Dermis blood vessel endothelial cell (primary cell): ENCODE measurements around the gene IL6R. TPM values are rescaled to one million over a fixed set of nuclear protein-coding genes. Genes with fewer than 3 reads are reported as not detected.

Experiments
- DNase-seq: peaks from one replicate; pipeline ENCODE4 v3.0.0; 2010
- total RNA-seq: library from RNA; depleted of rRNA; stranded (reverse); fragments of >200 nt; gene quantifications from 2 replicates; pipeline ENCODE4 v1.2.3, GENCODE V29; 2014

IL6R gene
- total RNA-seq, 1 donor from 2014 or later: 23.3 TPM

DNA sequence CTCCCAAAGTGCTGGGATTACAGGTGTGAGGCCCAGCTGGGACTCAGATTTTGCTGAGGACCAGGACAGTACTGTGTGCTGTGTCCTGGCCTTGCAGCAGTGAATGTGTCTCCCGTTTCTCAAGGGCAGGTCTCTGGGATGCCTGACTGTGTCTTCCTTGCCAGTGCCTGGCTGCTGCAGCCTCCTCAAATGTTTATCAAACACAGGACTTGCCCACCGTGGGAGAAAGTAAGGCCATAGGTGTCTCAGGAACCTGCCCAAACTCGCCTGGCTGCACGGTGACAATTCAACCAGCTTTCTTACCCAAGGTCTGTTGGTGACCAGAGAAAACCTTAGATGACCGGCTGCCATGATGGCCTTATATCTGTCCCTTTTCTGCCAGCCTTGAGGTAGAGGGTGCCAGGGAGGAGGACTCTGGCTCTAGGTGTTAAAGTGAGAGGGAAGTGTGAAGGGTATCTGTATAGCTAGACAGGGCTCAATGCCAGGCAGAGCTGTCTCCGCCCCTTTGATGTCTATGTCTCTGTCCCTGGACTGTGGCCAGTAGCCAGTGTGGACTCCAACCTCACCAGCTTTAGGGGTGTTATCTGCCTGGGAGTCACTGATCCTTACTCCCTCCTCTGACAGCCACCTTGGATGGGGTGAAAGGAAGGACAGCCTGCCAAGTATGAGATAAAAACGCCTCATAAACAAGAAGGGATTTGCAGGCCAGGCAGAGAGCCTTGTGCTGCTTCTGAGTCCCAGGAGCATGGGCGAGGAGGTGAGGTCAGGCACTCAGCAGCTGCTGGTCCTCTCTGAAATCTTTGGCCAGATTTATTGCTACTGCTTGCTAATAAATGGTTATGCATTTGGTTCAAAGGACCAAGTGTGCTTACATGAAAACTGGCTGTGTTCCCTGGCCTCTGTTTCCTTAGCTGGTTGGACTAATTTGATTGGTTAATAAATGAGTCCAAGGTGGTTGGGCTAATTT lies 22.3 kb downstream of the IL6R start:
- DNase-seq: peak; percentile 23

DNA sequence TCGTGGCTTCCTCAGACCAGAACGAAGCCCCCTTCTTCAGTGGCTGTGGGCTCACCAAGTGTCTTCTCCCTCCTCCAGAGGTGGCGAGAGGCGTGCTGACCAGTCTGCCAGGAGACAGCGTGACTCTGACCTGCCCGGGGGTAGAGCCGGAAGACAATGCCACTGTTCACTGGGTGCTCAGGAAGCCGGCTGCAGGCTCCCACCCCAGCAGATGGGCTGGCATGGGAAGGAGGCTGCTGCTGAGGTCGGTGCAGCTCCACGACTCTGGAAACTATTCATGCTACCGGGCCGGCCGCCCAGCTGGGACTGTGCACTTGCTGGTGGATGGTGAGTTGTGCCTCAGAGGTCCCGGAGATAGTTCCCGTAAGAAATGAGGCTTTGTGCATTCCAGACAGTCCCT lies 24.0 kb downstream of the IL6R start:
- no peak for DNase-seq

DNA sequence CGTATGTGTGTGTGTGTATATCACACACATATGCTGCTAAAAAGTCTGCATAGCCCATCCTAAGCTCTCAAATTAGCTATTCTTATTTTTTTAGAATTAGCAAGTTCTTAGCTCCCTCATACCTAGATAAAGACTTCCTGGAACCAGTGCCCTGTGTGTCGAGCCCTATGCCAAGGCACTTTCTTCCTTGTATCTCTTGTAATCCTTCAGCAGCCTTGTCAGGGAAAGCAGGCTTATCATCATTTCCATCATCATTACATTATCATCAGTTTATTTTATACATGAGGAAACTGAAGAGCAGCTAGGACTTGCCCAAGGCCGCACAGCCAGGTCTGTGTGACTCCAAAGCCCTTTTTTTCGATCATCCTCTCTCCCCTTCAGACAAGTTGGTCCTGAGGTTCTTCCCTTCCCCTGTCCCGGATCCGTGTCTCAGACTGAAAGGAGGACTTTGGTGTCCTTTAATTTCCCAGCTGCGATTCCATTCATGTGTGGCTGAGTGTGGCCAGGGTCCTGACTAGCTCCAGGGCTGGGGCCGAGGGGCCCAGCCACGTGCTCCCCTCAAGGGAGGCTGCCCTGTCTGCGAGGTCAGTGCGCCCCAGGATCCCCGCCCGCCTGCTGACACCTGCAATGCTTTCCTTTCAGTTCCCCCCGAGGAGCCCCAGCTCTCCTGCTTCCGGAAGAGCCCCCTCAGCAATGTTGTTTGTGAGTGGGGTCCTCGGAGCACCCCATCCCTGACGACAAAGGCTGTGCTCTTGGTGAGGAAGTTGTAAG lies 24.9 kb downstream of the IL6R start:
- DNase-seq: no peak

DNA sequence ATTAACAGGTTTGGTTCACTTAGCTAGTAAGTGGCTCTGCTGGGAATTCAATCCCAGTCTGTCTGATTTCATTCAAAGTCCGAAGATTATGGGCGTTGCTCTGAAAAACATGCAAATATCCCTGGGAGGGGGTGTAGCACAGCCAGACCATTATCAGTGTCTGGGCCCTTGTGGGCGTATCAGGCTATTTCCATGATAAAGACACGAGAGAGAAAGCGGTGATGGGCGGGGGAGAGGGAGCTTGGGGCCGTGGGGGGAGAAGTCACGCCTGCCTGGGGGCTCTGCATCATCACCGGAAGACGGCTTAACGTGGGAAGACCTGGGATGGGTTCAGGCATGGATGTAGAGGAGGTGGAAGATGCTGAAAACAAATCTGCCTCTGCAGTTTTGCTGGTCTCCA lies 25.8 kb downstream of the IL6R start:
- no peak for DNase-seq

DNA sequence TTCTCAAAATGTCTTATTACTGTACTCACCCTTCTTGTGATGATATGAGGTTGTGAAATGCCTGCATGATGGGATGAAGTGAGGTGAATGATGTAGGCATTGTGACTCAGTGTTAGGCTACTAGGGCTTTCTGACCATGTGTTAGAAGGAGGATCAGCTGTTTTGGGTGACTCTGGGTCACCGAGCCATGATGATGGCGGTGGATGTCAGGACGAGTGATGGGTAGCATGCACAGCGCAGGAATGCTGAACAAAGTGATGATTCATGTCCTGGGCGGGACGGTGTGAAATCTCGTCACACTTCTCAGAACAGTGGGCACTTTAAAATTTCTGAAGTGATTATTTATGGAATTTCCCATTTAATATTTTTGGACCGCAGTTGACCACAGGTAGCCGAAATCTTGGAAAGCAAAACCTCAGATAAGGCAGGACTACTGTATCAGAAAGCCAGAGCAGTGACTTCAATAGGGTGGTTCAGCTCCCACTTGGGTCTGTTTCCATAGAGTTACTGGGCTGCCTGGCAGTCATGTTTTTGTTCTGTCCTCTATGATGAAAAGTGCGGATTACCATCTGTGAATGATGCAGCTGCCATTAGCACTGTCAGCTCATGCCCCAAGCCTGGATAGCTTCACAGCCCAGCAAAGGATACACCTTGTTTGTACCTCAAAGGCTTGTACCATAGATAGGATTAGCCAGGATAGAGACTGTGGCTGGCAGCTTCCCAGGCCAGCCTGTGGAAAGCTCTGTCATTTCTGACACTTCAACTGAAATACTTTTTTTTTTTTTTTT lies 26.6 kb downstream of the IL6R start:
- peak; percentile 55 for DNase-seq

DNA sequence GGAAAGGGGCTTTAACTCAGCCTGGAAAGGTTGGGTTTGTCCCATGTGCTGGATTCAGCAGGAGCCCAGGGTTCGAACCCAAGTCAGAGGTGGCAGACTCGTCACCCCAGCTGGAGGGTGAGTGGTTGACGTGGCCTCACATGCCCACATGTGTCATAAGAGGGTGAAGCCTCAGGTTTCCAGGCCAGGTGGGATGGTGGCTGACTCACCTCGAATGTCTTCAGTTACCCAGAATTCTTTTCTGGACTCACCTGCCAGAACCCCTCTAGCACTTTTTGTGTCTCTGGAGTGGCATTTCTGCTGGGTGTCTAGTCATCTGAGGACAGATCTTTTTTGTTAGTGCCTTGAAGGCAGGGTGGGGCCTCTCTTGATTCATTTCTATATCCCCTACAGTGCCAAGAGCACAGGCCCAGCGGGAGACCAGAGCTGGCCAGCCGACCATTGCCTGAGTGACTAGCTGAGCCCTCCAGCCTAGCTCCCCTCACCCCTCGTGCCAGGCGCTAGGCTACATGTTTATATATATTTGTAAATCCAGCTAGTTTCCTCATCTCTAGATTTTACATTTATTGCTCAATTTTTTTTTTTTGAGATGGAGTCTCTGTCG lies 28.1 kb downstream of the IL6R start:
- DNase-seq: no peak

DNA sequence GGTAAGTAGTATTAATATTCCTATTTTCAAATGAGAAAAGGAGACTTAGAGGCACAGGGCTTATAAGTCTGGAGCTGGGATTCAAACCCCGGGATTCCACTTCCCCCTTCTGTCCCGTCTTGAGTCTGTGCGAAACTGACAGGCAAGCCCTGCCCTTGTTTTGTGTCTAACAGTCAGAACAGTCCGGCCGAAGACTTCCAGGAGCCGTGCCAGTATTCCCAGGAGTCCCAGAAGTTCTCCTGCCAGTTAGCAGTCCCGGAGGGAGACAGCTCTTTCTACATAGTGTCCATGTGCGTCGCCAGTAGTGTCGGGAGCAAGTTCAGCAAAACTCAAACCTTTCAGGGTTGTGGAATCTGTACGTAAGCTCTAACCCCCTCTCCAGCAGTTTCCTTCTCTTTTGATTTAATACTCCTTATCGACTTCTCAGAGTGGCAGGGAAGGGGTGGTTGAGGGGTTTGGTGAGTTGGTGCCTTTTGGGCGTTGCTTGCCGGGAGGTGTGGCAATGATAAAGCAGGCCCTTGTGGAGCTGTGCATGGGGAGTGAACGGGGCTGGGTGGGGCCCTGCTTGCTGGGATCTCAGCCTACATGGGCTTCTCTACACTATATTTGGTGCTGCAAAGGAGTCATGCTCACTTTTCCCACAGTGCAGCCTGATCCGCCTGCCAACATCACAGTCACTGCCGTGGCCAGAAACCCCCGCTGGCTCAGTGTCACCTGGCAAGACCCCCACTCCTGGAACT lies 29.4 kb downstream of the IL6R start:
- no peak for DNase-seq

DNA sequence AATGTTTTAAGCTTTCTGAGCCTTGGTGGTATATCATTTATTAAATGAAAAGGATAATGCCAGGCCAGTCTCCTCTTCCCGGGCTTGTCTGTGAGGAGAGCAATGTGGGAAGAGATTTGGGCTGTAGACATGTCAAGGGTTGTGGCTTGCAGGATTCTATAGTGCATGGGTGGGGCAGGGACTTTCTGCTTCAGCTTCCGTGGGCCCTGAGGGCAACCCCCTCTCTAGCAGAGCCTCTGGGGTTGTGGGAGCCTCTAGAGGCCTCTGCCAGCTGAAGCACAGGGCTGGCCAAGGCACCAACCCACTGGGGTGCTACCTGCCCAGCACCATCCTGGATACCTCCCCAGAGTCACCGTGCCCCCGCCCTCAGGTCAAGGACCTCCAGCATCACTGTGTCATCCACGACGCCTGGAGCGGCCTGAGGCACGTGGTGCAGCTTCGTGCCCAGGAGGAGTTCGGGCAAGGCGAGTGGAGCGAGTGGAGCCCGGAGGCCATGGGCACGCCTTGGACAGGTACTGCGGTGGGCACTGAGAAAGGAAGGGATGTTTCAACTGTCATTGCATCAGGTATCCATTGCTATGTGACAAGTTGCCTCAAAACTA lies 30.6 kb downstream of the IL6R start:
- DNase-seq: no peak

DNA sequence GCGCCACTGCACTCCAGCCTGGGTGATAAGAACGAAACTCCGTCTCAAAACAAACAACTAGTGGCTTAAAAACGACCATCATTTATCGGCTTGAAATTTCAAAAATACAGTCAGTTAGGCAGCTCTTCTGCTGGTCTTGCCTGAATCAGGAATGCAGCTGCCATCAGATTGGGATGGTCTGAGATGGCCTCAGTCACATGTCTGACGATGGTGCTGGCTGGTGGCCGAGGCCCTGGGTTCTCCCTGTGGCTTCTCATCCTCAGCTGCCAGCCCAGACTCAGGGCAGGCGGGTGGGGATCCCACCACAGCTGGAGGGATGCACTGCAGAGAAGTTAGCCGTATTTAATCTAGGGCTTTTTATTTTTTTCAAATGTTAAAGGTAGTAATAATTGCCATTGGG lies 31.3 kb downstream of the IL6R start:
- no peak for DNase-seq

DNA sequence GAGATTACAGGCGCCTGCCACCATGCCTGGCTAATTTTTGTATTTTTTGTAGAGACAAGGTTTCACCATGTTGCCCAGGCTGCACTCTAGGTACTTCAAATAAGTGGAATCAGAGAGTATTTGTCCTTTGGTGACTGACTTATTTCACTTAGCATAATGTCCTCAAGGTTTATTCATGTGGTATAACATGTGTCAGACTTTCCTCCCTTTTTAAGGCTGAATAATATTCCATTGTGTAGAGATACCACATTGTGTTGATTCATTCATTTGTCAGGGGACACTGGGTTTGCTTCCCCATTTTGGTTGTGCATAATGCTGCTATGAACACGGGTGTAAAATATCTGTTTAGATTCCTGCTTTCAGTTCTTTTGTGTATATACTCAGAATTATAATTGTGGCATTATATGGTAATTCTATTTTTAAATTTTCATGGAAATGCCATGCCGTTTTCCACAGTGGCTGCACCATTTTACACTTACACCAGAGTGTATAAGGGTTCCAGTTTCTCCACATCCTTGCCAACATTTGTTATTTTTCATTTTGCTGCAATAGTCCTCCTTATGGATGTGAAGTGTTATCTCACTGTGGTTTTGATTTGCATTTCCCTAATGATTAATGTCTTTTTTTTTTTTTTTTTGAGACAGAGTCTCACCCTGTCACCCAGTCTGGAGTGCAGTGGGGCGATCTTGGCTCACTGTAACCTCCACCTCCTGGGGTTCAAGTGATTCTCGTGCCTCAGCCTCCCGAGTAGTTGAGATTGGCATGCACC lies 35.1 kb downstream of the IL6R start:
- no peak for DNase-seq

DNA sequence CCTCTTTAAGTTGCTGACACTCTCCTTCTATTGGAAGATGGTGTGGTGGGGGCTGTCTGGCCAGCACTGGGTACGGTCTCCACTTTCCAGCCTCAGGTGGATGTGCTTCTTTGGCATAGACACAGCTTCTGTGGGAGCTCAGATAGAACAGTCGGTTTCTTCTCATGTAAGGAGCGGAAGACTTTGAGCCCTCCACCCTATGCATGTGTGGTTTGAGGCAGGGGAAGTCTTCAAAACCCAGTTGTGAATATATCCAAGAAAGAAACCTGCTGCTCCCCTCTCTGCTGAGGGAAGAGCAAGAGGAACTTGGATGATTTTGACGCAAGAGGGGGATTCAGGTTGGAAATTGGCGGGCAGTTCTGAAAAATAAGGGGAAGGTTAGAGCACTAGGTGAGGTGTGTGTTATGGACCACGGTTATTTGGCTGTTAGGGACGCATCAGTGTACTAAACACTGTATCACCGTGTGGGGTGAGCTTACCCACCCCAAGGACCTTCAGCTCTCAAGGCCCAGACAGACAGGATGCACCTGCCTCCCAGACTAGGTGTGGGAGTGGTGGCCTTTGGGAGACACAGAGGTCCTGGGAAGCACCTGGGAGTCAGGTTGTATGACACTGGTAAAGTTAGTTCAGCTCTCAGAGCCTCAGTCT lies 36.2 kb downstream of the IL6R start:
- DNase-seq: peak; percentile 52

DNA sequence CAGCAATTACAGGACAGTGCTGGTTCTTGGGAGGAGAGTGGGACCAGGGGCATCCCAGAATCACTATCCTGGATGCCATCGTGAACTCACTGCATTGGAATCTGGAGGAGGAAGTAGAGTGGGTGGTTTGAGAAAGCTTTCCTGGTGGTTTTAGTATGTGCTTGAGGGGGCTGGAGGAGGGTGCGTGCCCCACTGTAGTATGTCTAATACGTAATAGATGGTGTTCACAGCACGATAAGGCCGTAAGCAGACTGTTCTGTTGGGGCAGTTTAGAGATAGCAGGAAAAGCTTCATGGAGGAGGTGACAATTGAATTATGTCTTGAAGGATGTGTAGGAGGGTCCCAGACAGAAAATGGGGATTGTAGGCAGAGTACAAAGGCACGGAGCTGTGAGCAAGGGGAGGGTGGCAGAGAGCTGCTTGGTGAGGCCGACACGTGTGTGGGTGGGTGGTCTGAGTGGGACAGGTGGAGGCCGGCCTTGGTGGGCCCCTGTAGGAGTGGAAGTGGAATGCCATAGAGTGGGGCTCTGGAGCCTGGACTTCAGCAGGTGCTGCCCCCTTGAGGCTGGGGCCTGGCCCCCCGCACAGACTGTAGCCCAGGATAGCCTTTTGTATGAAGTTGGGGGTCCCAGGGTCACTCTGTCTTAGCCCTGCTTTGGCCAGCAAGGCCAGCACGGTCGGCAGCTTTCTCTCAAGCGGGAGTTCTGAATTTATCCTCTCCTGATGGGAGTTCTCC lies 37.0 kb downstream of the IL6R start:
- DNase-seq: peak; percentile 49

DNA sequence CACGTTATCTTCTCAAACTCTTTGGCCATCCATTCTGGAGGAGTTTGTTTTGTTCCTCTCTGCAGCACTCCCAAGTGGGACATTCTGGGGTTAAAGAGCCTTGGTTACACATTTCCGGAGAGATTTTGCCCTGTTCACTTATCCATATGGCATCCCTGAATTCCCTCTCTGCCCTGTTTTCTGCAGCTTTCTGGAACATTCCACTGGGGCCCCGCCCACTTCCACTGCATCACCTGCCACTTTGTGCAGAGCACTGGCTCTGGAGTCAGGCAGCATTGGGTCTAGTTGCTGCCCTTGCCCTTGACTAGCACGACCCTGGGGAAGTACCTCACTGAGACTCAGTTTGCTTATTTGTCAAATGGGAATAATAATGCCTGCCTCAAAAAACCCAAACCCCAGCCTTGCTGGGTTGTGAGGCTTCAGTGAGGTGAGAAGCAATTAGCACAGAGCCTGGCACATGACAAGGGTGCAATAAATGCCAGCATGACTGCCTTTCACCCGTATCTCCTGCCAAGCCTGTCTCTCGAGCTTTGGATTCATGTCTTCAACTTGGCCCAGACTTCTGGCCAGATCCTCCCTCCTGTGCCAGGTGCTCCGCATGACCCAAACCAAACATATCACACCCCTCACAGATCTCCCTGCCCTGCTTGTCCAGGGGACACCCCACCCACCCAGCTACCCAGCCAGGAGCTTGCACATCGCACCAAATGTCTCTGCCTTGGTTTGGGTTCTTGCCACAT lies 38.3 kb downstream of the IL6R start:
- no peak for DNase-seq

DNA sequence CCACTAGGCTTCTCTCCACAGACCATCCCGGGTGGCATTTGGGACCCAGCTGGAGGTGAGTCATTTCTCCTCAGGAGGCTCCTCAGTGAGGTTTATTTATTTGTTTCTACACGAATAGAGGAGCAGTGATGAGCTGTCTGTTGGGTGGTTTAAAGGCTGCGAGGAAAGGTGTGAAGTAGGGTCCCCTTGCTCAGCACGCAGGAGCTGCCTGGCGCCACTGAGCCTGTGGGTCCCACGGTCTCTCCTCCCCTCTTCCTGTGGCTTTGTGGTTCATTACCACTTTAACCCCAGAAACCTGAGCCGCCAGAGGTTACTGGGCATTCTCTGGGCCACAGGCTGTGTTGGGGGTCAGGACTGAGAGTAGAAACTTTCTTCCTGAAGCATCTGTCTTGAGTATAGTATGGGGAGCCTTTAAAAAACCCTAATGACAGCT lies 39.9 kb downstream of the IL6R start:
- peak; percentile 20 for DNase-seq

DNA sequence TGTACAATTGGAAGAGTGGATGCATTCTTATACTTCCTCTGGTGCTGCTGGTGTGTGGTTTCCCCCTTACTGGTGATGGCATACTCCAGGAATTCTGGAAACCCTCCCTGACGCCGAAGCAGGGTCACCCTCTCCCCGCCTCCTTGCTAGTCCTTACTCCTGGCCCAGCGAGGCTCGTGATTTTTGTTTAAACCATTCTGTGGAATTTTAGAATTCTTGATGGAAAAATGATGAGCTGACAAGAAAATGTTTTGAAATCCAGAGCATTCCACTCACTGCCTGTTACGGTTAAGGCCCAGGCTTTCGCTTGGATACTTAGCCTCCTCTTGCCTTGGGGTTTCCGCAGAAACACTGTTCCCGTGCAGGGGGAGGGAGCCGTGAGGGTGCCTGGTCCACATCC lies 41.1 kb downstream of the IL6R start:
- DNase-seq: peak; percentile 12

DNA sequence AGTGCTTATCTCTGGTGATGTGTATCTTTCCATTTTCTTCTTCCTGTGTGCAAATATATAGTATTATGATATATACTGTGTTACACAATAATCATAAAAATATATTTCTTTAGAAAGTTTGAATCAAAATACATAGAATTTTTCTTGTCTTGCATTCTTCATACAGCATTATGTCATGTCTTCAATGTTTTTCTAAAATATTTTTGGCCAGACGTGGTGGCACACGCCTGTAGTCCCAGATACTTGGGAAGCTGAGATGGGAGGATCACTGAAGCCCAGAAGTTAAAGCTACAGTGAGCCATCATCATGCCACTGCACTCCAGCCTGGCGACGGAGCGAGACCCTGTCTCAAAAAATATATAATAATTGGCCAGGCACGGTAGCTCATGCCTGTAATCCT lies 41.6 kb downstream of the IL6R start:
- no peak for DNase-seq

DNA sequence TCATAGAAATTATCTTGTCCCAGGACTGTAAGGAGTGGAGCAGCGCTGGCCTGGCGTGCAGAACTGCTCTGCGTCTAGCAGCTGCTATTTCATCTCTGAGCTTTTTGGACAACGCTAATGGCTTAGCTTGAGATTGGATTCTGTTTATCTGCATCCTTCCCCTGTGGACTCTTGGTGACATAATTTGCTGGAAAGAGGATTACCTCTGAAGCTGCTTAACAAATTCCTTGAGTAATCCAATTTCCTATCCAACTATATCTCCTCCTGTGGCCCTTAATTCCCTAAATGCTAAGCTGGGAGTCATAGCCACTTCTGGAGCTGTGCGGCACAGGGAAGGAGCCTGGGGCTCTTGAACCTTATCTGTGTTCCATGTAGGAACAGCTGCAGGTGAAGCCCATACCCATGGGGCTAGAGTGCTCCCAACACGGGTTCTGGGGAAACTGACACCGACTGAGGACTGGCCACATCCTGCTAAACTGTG lies 43.2 kb downstream of the IL6R start:
- DNase-seq: no peak

DNA sequence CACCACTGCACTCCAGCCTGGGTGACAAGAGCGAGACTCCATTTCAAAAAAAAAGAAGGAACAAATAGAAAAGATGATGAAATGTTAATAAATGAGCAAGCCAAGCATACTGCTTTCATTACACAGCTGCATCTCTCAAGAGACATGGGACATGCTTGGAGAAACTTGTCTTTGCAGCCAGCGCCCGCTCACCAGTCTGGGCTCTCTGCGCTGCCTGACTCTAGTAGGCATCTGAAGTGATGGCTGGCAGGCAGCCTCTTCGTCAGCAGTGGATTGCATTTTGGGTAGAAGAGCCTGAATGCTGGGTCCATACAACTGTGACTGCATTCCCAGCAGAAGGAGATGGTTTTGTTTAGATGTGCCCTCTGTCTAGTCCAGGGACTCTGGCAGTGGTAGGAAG lies 48.0 kb downstream of the IL6R start:
- DNase-seq: no peak
